ENCODE data around the gene LAMA3. TPM values are rescaled to one million over a fixed set of nuclear protein-coding genes. Genes with fewer than 3 reads are reported as not detected.

The LAMA3 gene
- total RNA-seq, 4 donors from 2014 or later, result 14.9 to 81.4 (median 69.3) TPM

DNA sequence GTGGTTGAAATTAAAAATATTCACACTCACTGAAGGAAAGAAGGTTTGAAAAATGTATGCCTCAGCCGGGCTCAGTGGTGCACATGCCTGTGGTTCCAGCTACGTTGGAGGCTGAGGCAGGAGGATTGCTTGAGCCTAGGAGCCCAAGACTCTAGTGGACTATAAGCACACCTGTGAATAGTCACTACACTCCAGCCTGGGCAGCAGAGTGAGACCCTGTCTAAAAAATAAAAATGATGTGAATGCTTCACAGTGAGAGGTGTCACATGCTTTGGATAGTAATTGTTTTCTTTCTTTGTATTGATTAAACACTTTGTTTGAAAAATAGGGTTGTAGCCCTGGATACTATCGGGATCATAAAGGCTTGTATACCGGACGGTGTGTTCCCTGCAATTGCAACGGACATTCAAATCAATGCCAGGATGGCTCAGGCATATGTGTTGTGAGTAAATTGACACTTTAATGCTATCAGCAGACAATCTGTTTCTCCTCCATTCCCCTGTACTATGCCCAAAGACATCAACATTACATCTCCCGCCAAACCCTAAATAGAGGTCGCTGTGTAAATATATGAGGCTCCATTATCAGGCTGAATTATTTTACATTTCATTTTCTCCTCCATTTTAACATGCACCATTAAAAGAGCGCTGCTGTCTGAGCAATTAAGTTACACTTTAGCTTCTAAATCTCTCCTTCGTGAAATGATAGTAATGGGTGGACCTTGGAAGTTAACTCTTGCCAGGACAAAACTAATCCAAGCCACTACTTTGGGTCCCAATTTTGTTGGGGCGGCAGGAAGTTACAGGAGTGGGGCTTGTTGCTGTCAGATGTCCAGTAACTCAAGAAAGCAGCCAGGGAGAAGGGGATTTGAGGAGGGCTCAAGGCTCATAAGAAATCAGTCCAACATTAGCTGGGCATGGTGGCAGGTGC, 187.0 kb downstream of the LAMA3 start:
- H3K36me3 ChIP-seq, result peaks cover 0 to 14% (median 0%) of the 10 kb centered on the region in 3 donors
- no peaks in the 10 kb centered on the region for H3K27me3 ChIP-seq
- no peak for DNase-seq
- no peak for TF ChIP-seq POLR2A (IDR thresholded peaks at IDR 0.05)
- TF ChIP-seq, protein P1, sequence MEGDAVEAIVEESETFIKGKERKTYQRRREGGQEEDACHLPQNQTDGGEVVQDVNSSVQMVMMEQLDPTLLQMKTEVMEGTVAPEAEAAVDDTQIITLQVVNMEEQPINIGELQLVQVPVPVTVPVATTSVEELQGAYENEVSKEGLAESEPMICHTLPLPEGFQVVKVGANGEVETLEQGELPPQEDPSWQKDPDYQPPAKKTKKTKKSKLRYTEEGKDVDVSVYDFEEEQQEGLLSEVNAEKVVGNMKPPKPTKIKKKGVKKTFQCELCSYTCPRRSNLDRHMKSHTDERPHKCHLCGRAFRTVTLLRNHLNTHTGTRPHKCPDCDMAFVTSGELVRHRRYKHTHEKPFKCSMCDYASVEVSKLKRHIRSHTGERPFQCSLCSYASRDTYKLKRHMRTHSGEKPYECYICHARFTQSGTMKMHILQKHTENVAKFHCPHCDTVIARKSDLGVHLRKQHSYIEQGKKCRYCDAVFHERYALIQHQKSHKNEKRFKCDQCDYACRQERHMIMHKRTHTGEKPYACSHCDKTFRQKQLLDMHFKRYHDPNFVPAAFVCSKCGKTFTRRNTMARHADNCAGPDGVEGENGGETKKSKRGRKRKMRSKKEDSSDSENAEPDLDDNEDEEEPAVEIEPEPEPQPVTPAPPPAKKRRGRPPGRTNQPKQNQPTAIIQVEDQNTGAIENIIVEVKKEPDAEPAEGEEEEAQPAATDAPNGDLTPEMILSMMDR (IDR thresholded peaks at IDR 0.05), result no peak
- H3K4me1 ChIP-seq, result peaks cover 0 to 12% (median 5%) of the 10 kb centered on the region in 4 donors
- no peak overlapping the region for H3K27ac ChIP-seq
- H3K9me3 ChIP-seq, result no peaks in the 10 kb centered on the region
- no peak overlapping the region for H3K4me3 ChIP-seq

DNA sequence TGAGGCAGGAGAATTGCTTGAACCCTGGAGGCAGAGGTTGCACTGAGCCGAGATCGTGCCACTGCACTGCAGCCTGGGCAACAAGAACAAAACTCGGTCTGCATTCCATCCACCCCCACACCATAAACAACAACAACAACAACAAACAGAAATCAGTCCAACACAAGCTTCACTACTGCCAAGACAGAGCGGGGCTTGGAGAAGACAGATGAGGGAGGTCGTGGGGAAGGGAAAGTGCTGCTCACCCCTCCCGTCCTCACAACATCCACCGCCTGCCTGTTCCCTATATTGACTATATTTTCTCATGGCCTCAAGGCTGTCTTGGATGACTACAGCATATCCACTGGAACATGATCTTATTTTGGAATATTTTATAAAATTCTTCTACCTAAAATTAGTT, 187.7 kb downstream of the LAMA3 start:
- peaks cover 0 to 6% (median 2%) of the 10 kb centered on the region in 4 donors for H3K4me1 ChIP-seq
- H3K36me3 ChIP-seq, result peaks cover 0 to 14% (median 0%) of the 10 kb centered on the region in 3 donors
- no peak for DNase-seq
- no peaks in the 10 kb centered on the region for H3K9me3 ChIP-seq
- H3K4me3 ChIP-seq, result no peak overlapping the region
- no peaks in the 10 kb centered on the region for H3K27me3 ChIP-seq
- no peak overlapping the region for H3K27ac ChIP-seq
- TF ChIP-seq POLR2A (IDR thresholded peaks at IDR 0.05), result no peak
- TF ChIP-seq, protein P1 (IDR thresholded peaks at IDR 0.05), result no peak

- no peak for TF ChIP-seq POLR2A (IDR thresholded peaks at IDR 0.05)
- TF ChIP-seq, protein P1 (IDR thresholded peaks at IDR 0.05), result no peak
- H3K4me3 ChIP-seq, result no peak overlapping the region
- H3K9me3 ChIP-seq, result no peaks in the 10 kb centered on the region
- peaks cover 0 to 14% (median 0%) of the 10 kb centered on the region in 3 donors for H3K36me3 ChIP-seq
- H3K27ac ChIP-seq, result no peak overlapping the region
- no peak for DNase-seq
- H3K27me3 ChIP-seq, result no peaks in the 10 kb centered on the region
- peaks cover 0 to 2% (median 0%) of the 10 kb centered on the region in 4 donors for H3K4me1 ChIP-seq
These were observed 188.1 kb downstream of the LAMA3 start for GRCh38 chr18:23877371-23877770.

DNA sequence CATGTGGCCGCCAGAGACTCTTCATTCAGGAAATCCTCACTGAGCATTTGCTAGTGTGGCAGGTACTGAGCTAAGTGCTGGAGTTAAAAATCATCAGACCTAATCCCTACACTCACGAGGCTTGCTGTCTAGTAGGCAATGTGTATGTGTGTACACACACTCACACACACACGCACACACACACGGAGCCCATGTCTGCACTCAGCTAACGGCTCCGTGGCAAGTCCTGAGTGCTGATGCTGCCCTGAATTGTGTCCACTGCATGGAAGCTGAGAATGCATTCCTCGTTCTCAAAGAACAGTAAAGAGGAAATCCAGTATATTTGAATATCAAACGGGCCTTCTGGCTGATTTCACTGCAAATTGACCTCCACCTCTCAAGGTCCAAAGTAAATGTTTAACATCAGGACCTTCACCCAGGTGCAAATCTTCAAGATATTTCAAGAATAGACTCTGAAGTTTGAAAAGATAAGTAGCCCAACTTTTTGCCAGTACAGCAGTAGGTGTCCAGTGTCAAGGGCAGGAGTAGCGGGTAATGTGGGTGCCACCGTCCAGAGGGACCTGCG, 189.2 kb downstream of the LAMA3 start:
- Histone ChIP-seq H3K4me3 (no peak overlapping the region), H3K27ac (no peak overlapping the region), H3K9me3 (no peaks in the 10 kb centered on the region), H3K27me3 (no peaks in the 10 kb centered on the region), H3K36me3 (peaks cover 0 to 14% (median 0%) of the 10 kb centered on the region in 3 donors), H3K4me1 (no peaks in the 10 kb centered on the region)
- no peak for DNase-seq
- TF ChIP-seq POLR2A (IDR thresholded peaks at IDR 0.05), result no peak
- TF ChIP-seq, protein P1 (IDR thresholded peaks at IDR 0.05), result no peak

- Histone ChIP-seq H3K4me3 (no peak overlapping the region), H3K27me3 (no peaks in the 10 kb centered on the region), H3K9me3 (no peaks in the 10 kb centered on the region), H3K4me1 (peaks cover 0 to under 1% (median 0%) of the 10 kb centered on the region in 4 donors), H3K27ac (no peak overlapping the region), H3K36me3 (peaks cover 0 to 14% (median 0%) of the 10 kb centered on the region in 3 donors)
- no peak for DNase-seq
- no peak for TF ChIP-seq POLR2A (IDR thresholded peaks at IDR 0.05)
- TF ChIP-seq, protein P1 (IDR thresholded peaks at IDR 0.05), result no peak
These were observed 189.9 kb downstream of the LAMA3 start for GRCh38 chr18:23879126-23879525.

Data from Peyer's patch (tissue), 4 donors.